ENCODE results near the gene SCN1B. TPM values are rescaled to one million over a fixed set of nuclear protein-coding genes. Genes with fewer than 3 reads are reported as not detected.

Gene SCN1B
- total RNA-seq, 2 experiments from 2014 or later: 0.63 to 0.90 TPM

DNA sequence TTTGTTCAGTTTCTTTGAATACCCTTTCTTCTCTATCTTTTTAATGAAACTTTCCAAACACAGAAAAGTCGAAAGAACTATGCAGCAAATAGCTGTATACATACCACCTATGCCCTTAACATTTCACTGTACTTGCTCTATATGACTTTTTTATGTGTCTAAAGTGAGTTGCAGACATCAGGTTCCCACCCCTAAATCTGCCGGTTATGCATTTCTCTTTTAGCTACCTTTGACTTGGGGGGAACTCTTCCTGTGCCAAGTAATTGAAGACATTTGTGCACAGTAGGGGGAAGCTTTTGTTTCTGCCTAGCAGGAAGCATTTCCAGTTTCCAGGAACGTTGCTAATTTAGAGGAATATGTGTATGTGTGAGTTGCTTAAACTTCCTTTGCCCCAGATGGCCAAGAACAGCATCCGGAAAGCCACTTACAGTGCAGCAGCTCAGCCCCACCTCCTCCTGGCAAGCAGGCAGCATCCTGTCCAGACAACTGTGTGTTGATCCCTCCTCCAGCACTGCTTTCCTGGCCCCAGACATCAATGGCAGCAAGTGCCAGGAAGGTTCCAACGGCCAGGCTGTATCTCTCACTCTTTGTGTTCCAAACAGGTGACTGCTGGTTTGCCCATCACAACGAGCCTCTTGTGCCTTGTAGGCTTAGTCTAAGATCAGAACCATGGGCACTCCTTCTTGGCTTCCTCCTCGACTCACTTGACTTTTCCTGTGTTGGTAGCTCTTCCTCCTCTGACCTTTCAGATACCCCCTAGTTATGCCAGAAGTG lies 44.8 kb upstream of the SCN1B start:
- peak; percentile 51 for DNase-seq
- ChIA-PET POLR2A (interaction anchor here (0.8 to 1.6 kb wide), 3 partner anchors 12 to 21 kb away, joined by 3 to 7 read pairs (median 3); partner anchors contain the start of gene ZNF792), CTCF (interaction anchor here (1.1 to 1.9 kb wide), 7 partner anchors 10 to 81 kb away, joined by 3 to 14 read pairs (median 5); no protein-coding TSS in a partner anchor)
- ATAC-seq: peak; percentile 66
- TF ChIP-seq, protein P1, sequence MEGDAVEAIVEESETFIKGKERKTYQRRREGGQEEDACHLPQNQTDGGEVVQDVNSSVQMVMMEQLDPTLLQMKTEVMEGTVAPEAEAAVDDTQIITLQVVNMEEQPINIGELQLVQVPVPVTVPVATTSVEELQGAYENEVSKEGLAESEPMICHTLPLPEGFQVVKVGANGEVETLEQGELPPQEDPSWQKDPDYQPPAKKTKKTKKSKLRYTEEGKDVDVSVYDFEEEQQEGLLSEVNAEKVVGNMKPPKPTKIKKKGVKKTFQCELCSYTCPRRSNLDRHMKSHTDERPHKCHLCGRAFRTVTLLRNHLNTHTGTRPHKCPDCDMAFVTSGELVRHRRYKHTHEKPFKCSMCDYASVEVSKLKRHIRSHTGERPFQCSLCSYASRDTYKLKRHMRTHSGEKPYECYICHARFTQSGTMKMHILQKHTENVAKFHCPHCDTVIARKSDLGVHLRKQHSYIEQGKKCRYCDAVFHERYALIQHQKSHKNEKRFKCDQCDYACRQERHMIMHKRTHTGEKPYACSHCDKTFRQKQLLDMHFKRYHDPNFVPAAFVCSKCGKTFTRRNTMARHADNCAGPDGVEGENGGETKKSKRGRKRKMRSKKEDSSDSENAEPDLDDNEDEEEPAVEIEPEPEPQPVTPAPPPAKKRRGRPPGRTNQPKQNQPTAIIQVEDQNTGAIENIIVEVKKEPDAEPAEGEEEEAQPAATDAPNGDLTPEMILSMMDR (IDR thresholded peaks at IDR 0.05): no peak
- H3K36me3 Mint-ChIP-seq (ENCODE audit: low read depth): peaks cover 2% of the 10 kb centered on the region
- H3K9me3 Mint-ChIP-seq: peaks cover 2% of the 10 kb centered on the region
- H3K27me3 Mint-ChIP-seq: no peaks in the 10 kb centered on the region
- peaks cover 37% of the 10 kb centered on the region for H3K4me1 Mint-ChIP-seq (ENCODE audit: low read depth)
- peak overlapping the region; percentile 89 for H3K27ac Mint-ChIP-seq
- intact Hi-C loops (cut with micrococcal nuclease): no loop called here
- peak overlapping the region; percentile 57 for H3K4me3 Mint-ChIP-seq

DNA sequence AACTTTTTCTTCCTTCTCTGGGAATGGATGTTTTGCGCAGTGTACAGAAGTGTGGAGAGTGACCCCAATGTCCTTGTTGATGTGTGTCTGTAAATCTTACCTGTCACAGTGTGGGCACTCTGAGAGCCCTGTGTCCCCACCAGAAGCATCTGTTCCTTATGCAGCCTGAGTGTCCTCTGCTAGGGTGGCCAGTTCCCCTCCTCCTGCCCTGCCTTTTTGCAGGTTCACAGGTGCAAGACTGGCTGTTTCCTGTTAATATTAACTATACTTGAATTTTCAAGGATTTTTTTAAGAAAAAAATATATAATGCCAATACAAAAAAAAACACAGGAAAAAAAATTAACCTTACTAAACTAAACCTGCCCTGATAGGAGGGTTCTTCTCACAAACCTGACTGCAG lies 42.2 kb upstream of the SCN1B start:
- DNase-seq (no peak), ATAC-seq (no peak)
- CTCF ChIA-PET: interaction anchor here (0.8 to 1.4 kb wide), 4 partner anchors 15 to 56 kb away, joined by 3 to 4 read pairs (median 4); no protein-coding TSS in a partner anchor
- Mint-ChIP-seq H3K27me3 (no peaks in the 10 kb centered on the region), H3K4me1 (ENCODE audit: low read depth) (peaks cover 50% of the 10 kb centered on the region), H3K27ac (no peak overlapping the region), H3K36me3 (ENCODE audit: low read depth) (peaks cover 2% of the 10 kb centered on the region), H3K4me3 (no peak overlapping the region), H3K9me3 (peaks cover 2% of the 10 kb centered on the region)
- intact Hi-C loops (cut with micrococcal nuclease): no loop called here
- TF ChIP-seq, protein P1 (IDR thresholded peaks at IDR 0.05): no peak
- POLR2A ChIA-PET: interaction anchor here (1.1 kb wide), 1 partner anchor 8 kb away, joined by 3 read pairs; no protein-coding TSS in a partner anchor

DNA sequence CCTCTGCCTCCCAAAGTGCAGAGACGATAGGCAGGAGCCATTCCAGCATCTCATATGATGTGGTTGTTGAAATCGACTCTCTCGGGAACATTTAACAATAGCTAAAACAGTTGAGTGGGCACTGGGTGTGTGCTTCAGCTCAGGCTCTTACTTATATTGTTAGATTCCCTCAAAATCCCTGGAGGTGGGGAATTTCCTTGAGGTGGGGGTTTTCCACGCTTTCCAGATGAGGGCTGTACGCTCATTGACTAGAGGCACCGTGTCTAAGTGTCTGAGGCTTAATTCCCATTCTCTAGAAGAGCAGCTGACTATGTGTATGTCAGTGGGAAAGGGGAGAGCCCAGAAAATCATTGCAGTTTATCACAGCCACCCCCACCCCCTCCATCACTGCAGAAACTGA lies 41.0 kb upstream of the SCN1B start:
- H3K4me3 Mint-ChIP-seq: no peak overlapping the region
- POLR2A ChIA-PET: interaction anchor here (0.6 to 2.9 kb wide), 5 partner anchors 12 to 1061 kb away, joined by 3 to 9 read pairs (median 3); no protein-coding TSS in a partner anchor
- H3K27me3 Mint-ChIP-seq: no peaks in the 10 kb centered on the region
- CTCF ChIA-PET: interaction anchor here (1.4 to 2.6 kb wide), 2 partner anchors 23 to 55 kb away, joined by 4 to 11 read pairs; no protein-coding TSS in a partner anchor
- peaks cover 45% of the 10 kb centered on the region for H3K4me1 Mint-ChIP-seq (ENCODE audit: low read depth)
- TF ChIP-seq, protein P1 (IDR thresholded peaks at IDR 0.05): no peak
- DNase-seq (no peak), ATAC-seq (no peak)
- H3K9me3 Mint-ChIP-seq: peaks cover 2% of the 10 kb centered on the region
- intact Hi-C loops (cut with micrococcal nuclease): no loop called here
- H3K36me3 Mint-ChIP-seq (ENCODE audit: low read depth): peaks cover 2% of the 10 kb centered on the region
- H3K27ac Mint-ChIP-seq: peak overlapping the region; percentile 23

DNA sequence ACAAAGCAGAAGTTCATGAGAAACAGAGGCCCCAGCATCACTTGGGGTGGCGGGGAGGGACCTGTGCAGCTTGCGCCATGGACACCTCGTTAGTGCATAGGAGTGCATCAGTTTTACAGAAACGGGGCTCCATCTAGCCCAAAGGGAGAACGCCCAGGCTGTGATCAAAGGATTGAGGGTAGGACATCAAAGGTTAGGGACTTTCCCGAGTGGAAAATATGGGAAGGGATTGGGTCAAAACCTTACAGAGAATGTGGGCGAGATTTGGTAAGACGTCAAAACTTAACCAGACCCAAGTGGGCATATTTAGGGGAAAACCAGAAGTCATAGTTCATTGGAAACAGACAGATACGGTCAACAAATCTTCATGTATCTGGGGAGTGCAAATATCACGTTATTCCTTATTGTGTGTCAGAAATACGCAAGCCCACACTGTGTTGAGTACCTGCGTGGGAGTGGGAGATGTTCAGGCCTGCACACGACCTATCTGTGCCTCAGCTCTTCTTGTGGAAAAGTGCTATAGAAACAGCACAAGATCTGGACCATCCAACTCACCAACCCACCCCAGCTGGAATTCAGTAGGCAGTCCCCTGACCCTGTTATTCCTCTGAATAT lies 39.6 kb upstream of the SCN1B start:
- Mint-ChIP-seq H3K36me3 (ENCODE audit: low read depth) (no peaks in the 10 kb centered on the region), H3K9me3 (no peaks in the 10 kb centered on the region), H3K27ac (peak overlapping the region; percentile 82), H3K27me3 (no peaks in the 10 kb centered on the region), H3K4me3 (no peak overlapping the region), H3K4me1 (ENCODE audit: low read depth) (peaks cover 37% of the 10 kb centered on the region)
- POLR2A ChIA-PET: interaction anchor here (0.7 to 2.9 kb wide), 4 partner anchors 9 to 22 kb away, joined by 3 to 9 read pairs (median 6); partner anchors contain the start of gene GRAMD1A
- ATAC-seq: peak; percentile 82
- intact Hi-C loops (cut with micrococcal nuclease): no loop called here
- TF ChIP-seq, protein P1 (IDR thresholded peaks at IDR 0.05): no peak
- CTCF ChIA-PET: interaction anchor here (1.8 to 2.6 kb wide), 2 partner anchors 18 to 22 kb away, joined by 5 to 11 read pairs; no protein-coding TSS in a partner anchor
- DNase-seq: peak; percentile 72

Measured in activated CD8-positive, alpha-beta T cell treated with anti-CD3 and anti-CD28 coated beads for 36 hours (primary cell).